SJCRH30 (cell line): Measurements from ENCODE around the gene FBXL15. TPM values are rescaled to one million over a fixed set of nuclear protein-coding genes. Genes with fewer than 3 reads are reported as not detected.

ENCODE experiments used
- DNase-seq, 2 experiments: peaks; one replicate each; pipeline ENCODE4 v3.0.0-alpha.2; 2015 to 2020
- H3K27ac ChIP-seq: fragments of 250-450 bp; sonication (Bioruptor Pico); 2 replicates; pipeline ENCODE4 v1.5.1; 2020; ENCODE audit warnings: mild to moderate bottlenecking, moderate library complexity
- H3K27me3 ChIP-seq: fragments of 250-450 bp; sonication (Bioruptor Pico); 2 replicates; pipeline ENCODE4 v1.5.1; 2020; ENCODE audit warnings: mild to moderate bottlenecking, moderate library complexity
- H3K36me3 ChIP-seq: fragments of 250-450 bp; sonication (Bioruptor Pico); 2 replicates; pipeline ENCODE4 v1.5.1; 2020; ENCODE audit warnings: mild to moderate bottlenecking, moderate library complexity
- H3K4me1 ChIP-seq: fragments of 250-450 bp; sonication (Bioruptor Pico); 2 replicates; pipeline ENCODE4 v1.5.1; 2020; ENCODE audit warnings: mild to moderate bottlenecking, moderate library complexity
- H3K4me3 ChIP-seq: fragments of 250-450 bp; sonication (Bioruptor Pico); 2 replicates; pipeline ENCODE4 v1.5.1; 2020; ENCODE audit warnings: mild to moderate bottlenecking, moderate library complexity
- H3K9me3 ChIP-seq: fragments of 250-450 bp; sonication (Bioruptor Pico); replicated peaks from 2 replicates; pipeline ENCODE4 v1.5.1; 2020; ENCODE audit warnings: mild to moderate bottlenecking, moderate library complexity
- total RNA-seq: library from RNA; depleted of rRNA; stranded (reverse); fragments of >200 nt; shearing (Covaris generic); gene quantifications from 2 replicates; pipeline ENCODE4 v1.2.3, GENCODE V29; 2014

The FBXL15 gene
- total RNA-seq, 1 experiment from 2014 or later, result 5.8 TPM

DNA sequence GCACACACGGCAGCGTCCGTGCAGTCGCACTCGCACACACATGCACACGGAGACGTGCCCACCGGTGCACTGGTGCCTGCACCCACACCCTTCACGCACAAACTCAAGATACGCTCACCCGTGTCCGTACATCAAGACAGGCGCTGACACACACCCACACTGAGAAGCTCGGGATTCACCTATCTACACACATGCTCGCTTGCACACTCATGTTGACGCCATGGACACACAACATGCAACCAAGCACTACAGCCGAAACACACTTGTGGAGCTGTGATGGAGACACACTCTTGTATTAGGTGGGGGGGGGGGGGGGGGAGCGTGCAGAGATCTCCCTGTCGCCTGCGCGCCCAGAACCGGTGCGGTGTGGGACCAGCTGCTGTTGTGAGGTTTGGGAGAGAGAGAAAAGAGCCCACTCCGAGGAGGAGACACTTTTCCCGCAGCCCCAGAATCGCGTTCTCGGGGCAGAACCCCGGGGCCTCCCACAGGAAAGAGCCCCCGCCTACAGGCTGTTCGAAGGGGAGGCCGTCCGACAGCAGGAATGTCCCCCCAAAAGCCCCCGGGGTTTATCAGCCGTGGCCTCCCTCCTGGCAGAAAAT is 25.7 kb upstream of the FBXL15 start:
- peak overlapping the region; percentile 83 for H3K4me3 ChIP-seq
- H3K27ac ChIP-seq, result peak overlapping the region; percentile 45
- H3K9me3 ChIP-seq, result no peaks in the 10 kb centered on the region
- H3K4me1 ChIP-seq, result peaks cover 8% of the 10 kb centered on the region; the same call in 1 of the 2 replicates
- H3K27me3 ChIP-seq, result no peaks in the 10 kb centered on the region
- H3K36me3 ChIP-seq, result no peaks in the 10 kb centered on the region
- DNase-seq, result peak; percentile 73 to 75

DNA sequence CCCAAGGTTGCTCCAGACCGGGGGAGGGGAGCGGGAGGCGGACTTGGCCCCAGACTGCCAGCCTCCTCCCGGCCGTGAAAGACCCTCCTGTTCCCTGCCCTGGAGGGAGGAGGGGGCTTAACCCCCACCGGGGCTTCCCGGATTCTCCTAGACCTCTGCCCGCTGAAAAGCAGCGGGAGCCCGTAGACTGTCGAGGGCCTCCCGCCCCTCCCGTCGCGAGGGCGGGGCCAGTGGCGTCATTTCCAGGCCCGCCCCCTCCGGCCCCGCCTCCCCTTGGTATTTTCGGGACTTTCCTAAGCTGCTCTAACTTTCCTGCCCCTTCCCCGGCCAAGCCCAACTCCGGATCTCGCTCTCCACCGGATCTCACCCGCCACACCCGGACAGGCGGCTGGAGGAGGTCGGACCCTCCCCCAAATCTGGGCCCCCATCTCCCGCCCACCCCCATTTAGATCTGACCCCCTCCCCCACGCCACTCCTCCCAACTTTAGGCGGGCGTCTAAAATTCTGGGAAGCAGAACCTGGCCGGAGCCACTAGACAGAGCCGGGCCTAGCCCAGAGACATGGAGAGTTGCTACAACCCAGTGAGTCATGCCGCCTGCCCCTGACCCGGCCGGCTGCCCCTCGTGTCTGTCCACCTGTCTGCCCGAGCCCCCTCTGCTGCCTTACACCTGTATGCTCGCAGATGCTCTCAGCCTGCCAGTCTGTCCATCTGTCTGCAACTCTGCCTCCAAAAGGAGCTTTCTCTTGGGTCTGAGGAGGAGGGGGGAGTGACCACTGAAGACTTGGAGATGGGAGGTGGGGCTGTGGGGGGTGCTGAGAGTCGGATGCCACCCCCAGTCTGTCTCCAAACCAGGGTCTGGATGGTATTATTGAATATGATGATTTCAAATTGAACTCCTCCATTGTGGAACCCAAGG is 25.0 kb upstream of the FBXL15 start, which contains the start of gene NFKB2:
TSS of gene NFKB2 (plus strand) at position 306 of the 917 bp plus-strand sequence. CDS start at position 561, 255 bp downstream.
- H3K27ac ChIP-seq, result peak within 1 kb of the TSS; percentile 45
- peaks cover 8% of the 10 kb centered on the region; the same call in 1 of the 2 replicates for H3K4me1 ChIP-seq
- H3K27me3 ChIP-seq, result no peaks in the 10 kb centered on the region
- DNase-seq, result peak; percentile 91 to 95
- no peaks in the 10 kb centered on the region for H3K36me3 ChIP-seq
- no peaks in the 10 kb centered on the region for H3K9me3 ChIP-seq
- peak within 1 kb of the TSS; percentile 83 for H3K4me3 ChIP-seq

DNA sequence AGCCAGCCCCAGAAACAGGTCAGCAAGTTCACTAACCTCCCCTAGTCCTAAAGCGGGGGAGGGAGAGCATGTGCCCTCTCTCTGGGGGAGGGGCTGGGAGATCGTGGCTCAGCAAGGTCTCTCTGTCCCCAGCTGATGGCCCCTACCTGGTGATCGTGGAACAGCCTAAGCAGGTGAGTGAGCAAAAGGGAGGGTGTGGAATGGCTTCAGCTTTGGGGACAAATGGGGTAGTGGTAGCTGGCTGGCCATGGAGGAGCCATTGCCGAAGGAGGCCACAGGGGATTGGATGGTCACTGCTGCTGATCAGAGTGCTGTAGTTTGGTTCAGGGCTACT is 24.4 kb upstream of the FBXL15 start:
- no peaks in the 10 kb centered on the region for H3K27me3 ChIP-seq
- no peak overlapping the region for H3K27ac ChIP-seq
- H3K4me1 ChIP-seq, result peaks cover 5% of the 10 kb centered on the region; the same call in 1 of the 2 replicates
- DNase-seq, result no peak
- no peaks in the 10 kb centered on the region for H3K36me3 ChIP-seq
- peak overlapping the region; percentile 83 for H3K4me3 ChIP-seq
- H3K9me3 ChIP-seq, result no peaks in the 10 kb centered on the region

DNA sequence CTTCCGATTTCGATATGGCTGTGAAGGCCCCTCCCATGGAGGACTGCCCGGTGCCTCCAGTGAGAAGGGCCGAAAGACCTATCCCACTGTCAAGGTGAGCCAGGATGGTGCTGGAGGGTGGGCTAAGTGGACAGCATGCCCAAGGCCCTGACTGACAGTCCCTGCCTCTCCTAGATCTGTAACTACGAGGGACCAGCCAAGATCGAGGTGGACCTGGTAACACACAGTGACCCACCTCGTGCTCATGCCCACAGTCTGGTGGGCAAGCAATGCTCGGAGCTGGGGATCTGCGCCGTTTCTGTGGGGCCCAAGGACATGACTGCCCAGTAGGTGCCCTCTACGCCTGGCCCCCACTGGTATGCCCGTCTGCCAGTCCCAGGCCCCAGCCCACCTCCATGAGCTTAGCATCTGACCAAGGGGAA is 23.9 kb upstream of the FBXL15 start:
- Histone ChIP-seq H3K27me3 (no peaks in the 10 kb centered on the region), H3K9me3 (no peaks in the 10 kb centered on the region), H3K4me1 (peaks cover 9% of the 10 kb centered on the region; the same call in 1 of the 2 replicates), H3K27ac (no peak overlapping the region), H3K4me3 (no peak overlapping the region), H3K36me3 (no peaks in the 10 kb centered on the region)
- no peak for DNase-seq

DNA sequence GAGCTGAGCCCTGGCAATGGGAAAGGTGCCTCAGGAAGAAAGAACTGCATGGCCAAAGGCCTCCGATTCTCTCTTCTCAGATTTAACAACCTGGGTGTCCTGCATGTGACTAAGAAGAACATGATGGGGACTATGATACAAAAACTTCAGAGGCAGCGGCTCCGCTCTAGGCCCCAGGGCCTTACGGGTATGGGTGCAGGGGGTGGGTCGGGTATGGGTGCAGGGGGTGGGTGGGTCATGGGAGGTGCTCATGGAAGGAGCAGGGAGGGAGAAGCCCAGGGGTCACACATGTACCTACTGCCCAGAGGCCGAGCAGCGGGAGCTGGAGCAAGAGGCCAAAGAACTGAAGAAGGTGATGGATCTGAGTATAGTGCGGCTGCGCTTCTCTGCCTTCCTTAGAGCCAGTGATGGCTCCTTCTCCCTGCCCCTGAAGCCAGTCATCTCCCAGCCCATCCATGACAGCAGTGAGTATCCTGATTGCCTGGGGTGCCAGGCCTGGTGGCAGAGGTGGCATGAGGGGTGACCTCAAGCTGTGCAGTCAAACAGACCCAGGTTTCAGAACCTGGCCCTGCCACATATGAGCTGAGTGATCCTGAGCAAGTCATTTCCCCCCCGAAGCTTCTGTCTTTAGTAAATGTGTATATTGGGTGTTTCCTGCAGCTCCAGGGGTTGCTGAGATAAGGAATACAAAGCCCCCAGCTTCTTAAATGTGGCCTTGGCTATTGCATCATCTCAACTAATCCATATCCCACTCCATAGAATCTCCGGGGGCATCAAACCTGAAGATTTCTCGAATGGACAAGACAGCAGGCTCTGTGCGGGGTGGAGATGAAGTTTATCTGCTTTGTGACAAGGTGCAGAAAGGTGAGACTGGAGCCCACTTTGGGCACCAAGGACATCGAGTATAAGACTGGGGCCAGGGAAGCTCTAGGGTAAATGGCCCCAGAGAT is 23.1 kb upstream of the FBXL15 start:
- Histone ChIP-seq H3K4me1 (peaks cover 13% of the 10 kb centered on the region; the same call in 1 of the 2 replicates), H3K4me3 (no peak overlapping the region), H3K9me3 (no peaks in the 10 kb centered on the region), H3K27me3 (no peaks in the 10 kb centered on the region), H3K36me3 (no peaks in the 10 kb centered on the region), H3K27ac (no peak overlapping the region)
- no peak for DNase-seq

DNA sequence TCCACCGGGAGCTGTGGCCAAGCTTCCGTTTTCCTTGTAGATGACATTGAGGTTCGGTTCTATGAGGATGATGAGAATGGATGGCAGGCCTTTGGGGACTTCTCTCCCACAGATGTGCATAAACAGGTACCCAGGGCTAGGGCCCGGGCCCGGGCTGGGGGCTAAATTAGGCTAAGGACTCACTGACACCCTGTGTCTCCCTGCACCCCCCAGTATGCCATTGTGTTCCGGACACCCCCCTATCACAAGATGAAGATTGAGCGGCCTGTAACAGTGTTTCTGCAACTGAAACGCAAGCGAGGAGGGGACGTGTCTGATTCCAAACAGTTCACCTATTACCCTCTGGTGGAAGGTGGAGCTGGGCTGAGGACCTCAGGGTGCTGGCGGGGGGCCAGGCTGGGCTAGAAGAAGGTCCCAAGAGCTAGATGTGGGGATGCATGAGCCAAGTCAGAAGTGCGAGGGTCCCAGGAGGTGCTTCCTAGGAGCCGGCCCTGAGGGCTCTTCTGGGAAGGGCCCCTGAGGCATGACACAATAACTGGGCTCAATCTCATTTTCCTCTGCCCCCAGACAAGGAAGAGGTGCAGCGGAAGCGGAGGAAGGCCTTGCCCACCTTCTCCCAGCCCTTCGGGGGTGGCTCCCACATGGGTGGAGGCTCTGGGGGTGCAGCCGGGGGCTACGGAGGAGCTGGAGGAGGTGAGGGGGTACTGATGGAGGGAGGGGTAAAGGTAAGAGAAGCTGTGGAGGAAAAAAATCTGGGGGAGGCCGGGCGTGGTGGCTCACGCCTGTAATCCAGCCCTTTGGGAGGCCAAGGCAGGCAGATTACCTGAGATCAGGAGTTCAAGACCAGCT is 22.2 kb upstream of the FBXL15 start:
- Histone ChIP-seq H3K4me3 (no peak overlapping the region), H3K27ac (no peak overlapping the region), H3K36me3 (no peaks in the 10 kb centered on the region), H3K27me3 (no peaks in the 10 kb centered on the region), H3K9me3 (no peaks in the 10 kb centered on the region), H3K4me1 (peaks cover 13% of the 10 kb centered on the region; the same call in 1 of the 2 replicates)
- no peak for DNase-seq

DNA sequence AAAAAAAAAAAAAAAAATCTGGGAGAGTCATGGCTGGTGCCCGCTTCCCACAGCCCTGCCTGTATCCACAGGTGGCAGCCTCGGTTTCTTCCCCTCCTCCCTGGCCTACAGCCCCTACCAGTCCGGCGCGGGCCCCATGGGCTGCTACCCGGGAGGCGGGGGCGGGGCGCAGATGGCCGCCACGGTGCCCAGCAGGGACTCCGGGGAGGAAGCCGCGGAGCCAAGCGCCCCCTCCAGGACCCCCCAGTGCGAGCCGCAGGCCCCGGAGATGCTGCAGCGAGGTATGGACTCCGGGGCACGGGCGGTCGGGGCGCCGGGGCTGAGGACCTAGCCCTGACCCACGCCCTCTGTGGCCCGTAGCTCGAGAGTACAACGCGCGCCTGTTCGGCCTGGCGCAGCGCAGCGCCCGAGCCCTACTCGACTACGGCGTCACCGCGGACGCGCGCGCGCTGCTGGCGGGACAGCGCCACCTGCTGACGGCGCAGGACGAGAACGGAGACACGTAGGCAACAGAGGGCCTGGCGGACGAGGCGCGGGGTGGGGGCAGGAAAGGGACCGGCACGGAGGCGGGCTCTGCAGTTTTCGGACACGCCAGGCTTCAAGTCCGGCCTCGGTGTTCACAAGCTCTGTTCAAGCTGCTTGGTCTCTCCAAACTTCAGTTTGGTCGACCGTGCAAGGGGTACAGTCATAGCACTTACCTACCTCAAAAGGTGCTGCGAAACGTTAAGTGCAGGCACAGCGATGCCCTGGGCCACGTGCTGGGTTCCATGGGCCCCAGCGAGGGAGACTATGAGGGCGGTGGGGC is 21.2 kb upstream of the FBXL15 start:
- Histone ChIP-seq H3K9me3 (no peaks in the 10 kb centered on the region), H3K36me3 (no peaks in the 10 kb centered on the region), H3K4me3 (peak overlapping the region; percentile 65), H3K4me1 (peaks cover 13% of the 10 kb centered on the region; the same call in 1 of the 2 replicates), H3K27me3 (no peaks in the 10 kb centered on the region), H3K27ac (peak overlapping the region; percentile 52)
- peak; percentile 93 to 95 for DNase-seq

DNA sequence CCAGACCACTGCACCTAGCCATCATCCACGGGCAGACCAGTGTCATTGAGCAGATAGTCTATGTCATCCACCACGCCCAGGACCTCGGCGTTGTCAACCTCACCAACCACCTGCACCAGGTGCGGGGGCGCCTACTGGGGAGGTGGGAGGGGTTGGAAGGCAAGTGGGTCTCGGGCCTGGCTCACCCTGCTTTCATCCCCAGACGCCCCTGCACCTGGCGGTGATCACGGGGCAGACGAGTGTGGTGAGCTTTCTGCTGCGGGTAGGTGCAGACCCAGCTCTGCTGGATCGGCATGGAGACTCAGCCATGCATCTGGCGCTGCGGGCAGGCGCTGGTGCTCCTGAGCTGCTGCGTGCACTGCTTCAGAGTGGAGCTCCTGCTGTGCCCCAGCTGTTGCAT is 20.6 kb upstream of the FBXL15 start:
- DNase-seq, result no peak
- no peak overlapping the region for H3K27ac ChIP-seq
- H3K4me1 ChIP-seq, result peaks cover 13% of the 10 kb centered on the region; the same call in 1 of the 2 replicates
- no peak overlapping the region for H3K4me3 ChIP-seq
- H3K9me3 ChIP-seq, result no peaks in the 10 kb centered on the region
- no peaks in the 10 kb centered on the region for H3K27me3 ChIP-seq
- no peaks in the 10 kb centered on the region for H3K36me3 ChIP-seq

DNA sequence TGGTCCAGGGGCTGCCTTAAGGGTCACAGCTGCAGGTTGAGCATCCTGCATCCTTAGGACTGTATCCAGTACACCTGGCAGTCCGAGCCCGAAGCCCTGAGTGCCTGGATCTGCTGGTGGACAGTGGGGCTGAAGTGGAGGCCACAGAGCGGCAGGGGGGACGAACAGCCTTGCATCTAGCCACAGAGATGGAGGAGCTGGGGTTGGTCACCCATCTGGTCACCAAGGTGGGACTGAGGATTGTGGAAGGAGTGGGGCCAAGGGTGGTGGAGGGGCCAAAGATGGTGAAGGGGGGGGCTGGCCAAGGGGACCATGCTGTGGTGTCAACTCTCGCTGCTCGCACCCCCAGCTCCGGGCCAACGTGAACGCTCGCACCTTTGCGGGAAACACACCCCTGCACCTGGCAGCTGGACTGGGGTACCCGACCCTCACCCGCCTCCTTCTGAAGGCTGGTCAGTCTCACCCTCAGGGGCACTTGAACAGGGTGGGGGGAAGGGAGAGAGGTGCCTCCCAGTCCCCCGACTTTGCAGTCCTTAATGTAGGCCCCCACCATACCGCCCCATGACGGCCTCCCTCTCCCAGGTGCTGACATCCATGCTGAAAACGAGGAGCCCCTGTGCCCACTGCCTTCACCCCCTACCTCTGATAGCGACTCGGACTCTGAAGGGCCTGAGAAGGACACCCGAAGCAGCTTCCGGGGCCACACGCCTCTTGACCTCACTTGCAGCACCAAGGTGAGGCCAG is 19.9 kb upstream of the FBXL15 start:
- no peak overlapping the region for H3K4me3 ChIP-seq
- DNase-seq, result no peak
- H3K27me3 ChIP-seq, result no peaks in the 10 kb centered on the region
- H3K4me1 ChIP-seq, result peaks cover 13% of the 10 kb centered on the region; the same call in 1 of the 2 replicates
- H3K36me3 ChIP-seq, result no peaks in the 10 kb centered on the region
- no peak overlapping the region for H3K27ac ChIP-seq
- no peaks in the 10 kb centered on the region for H3K9me3 ChIP-seq

DNA sequence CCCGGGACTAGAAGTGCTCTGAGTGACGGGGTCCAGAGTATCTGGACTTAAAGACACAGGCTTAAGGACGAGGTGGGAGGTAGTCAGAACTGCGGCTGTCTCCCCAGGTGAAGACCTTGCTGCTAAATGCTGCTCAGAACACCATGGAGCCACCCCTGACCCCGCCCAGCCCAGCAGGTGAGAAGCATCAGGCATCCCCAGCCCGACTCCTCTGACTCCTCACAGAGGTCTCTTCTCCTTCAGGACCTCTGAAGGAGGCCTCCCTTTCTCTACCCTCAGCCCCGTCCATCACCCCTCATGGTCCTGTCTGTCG is 19.3 kb upstream of the FBXL15 start:
- no peak for DNase-seq
- Histone ChIP-seq H3K4me3 (no peak overlapping the region), H3K4me1 (peaks cover 8% of the 10 kb centered on the region; the same call in 1 of the 2 replicates), H3K27ac (no peak overlapping the region), H3K9me3 (no peaks in the 10 kb centered on the region), H3K36me3 (no peaks in the 10 kb centered on the region), H3K27me3 (no peaks in the 10 kb centered on the region)

DNA sequence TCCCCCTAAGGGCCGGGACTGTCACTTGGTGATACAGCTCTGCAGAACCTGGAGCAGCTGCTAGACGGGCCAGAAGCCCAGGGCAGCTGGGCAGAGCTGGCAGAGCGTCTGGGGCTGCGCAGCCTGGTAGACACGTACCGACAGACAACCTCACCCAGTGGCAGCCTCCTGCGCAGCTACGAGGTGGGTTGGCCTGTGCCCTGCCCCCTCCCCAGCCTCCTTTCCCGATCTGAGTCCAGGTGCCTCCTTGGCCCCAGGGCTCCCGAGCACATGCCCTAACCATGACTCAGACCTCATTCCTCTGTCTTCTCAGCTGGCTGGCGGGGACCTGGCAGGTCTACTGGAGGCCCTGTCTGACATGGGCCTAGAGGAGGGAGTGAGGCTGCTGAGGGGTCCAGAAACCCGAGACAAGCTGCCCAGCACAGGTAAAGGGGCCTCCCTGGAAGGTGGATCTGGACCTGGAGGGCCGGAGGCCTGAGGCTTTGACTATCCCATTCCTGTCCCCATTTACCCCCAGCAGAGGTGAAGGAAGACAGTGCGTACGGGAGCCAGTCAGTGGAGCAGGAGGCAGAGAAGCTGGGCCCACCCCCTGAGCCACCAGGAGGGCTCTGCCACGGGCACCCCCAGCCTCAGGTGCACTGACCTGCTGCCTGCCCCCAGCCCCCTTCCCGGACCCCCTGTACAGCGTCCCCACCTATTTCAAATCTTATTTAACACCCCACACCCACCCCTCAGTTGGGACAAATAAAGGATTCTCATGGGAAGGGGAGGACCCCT is 18.7 kb upstream of the FBXL15 start:
- Histone ChIP-seq H3K9me3 (no peaks in the 10 kb centered on the region), H3K27me3 (no peaks in the 10 kb centered on the region), H3K27ac (no peak overlapping the region), H3K36me3 (no peaks in the 10 kb centered on the region), H3K4me3 (no peak overlapping the region), H3K4me1 (peaks cover 8% of the 10 kb centered on the region; the same call in 1 of the 2 replicates)
- peak; percentile 23 to 51 for DNase-seq

DNA sequence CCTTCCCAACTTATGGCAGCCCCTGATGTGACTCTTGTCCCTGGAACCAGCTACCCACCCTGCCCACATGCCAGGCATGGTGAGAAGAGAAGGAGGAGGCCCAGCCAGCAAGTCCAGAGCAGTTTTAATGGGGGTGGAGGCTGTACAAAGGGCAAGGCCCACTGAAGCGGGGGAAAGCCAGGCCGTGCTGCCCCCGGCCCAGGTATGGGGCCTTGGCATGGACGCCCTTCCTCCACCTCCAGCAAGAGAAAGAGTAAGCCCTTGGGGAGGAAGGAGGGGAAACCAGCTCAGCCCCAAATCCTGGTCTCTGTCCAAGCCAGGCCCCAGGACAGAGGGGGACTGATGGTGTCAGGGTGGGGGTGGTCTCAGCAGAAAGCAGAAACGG is 18.1 kb upstream of the FBXL15 start:
- Histone ChIP-seq H3K4me3 (no peak overlapping the region), H3K9me3 (no peaks in the 10 kb centered on the region), H3K4me1 (peaks cover 8% of the 10 kb centered on the region; the same call in 1 of the 2 replicates), H3K36me3 (no peaks in the 10 kb centered on the region), H3K27ac (no peak overlapping the region), H3K27me3 (peaks cover 1% of the 10 kb centered on the region; the same call in 1 of the 2 replicates)
- no peak for DNase-seq
